IMR-90 (cell line): ENCODE measurements around the gene SLC25A28.

Source experiments
- BHLHE40 ChIP-seq: fragments of 150-350 bp; IDR thresholded peaks from 2 replicates; pipeline ENCODE4 v1.6.1; 2016; ENCODE audit warnings: mild to moderate bottlenecking, low read depth, low read length
- CEBPB ChIP-seq: IDR thresholded peaks from 2 replicates; pipeline ENCODE4 v1.6.1; 2012; ENCODE audit warnings: low read depth, low read length, improper control_type of control experiment
- CTCF ChIP-seq: conservative IDR thresholded peaks from 2 replicates; pipeline ENCODE4 v1.5.1; 2012; ENCODE audit warnings: mild to moderate bottlenecking, low read depth, low read length, improper control_type of control experiment
- MAZ ChIP-seq: IDR thresholded peaks from 2 replicates; pipeline ENCODE4 v1.6.1; 2012; ENCODE audit warnings: low read depth, mild to moderate bottlenecking, low read length, improper control_type of control experiment, moderate library complexity, borderline replicate concordance
- MXI1 ChIP-seq: IDR thresholded peaks from 2 replicates; pipeline ENCODE4 v1.6.1; 2012; ENCODE audit warnings: low read depth, mild to moderate bottlenecking, low read length, moderate library complexity, borderline replicate concordance
- NFE2L2 ChIP-seq: fragments of 150-350 bp; IDR thresholded peaks from 2 replicates; pipeline ENCODE4 v1.6.1; 2016; ENCODE audit warnings: low read depth, mild to moderate bottlenecking, low read length
- POLR2A ChIP-seq: IDR thresholded peaks from 2 replicates; pipeline ENCODE4 v1.6.1; 2012; ENCODE audit warnings: mild to moderate bottlenecking, low read depth, low read length
- RAD21 ChIP-seq: IDR thresholded peaks from 2 replicates; pipeline ENCODE4 v1.6.1; 2012; ENCODE audit warnings: low read length, improper control_type of control experiment
- RCOR1 ChIP-seq: IDR thresholded peaks from 2 replicates; pipeline ENCODE4 v1.6.1; 2012; ENCODE audit warnings: mild to moderate bottlenecking, low read length, improper control_type of control experiment; ENCODE audit not compliant: insufficient replicate concordance
- SMC3 ChIP-seq: fragments of 150-350 bp; IDR thresholded peaks from 2 replicates; pipeline ENCODE4 v1.6.1; 2016; ENCODE audit warnings: low read depth, mild to moderate bottlenecking, antibody characterized with exemption, low read length, moderate library complexity
- TF ChIP-seq, protein P1 (sequence below): fragments of 150-350 bp; IDR thresholded peaks from 2 replicates; pipeline ENCODE4 v1.6.1; 2017; ENCODE audit warnings: mild to moderate bottlenecking, antibody characterized with exemption, low read length, low read depth

GRCh38 chr10:99569961-99570360, 50.3 kb downstream of the SLC25A28 start:
- no peak for TF ChIP-seq CTCF
- no peak for TF ChIP-seq RAD21
- TF ChIP-seq BHLHE40: no peak
- TF ChIP-seq POLR2A: no peak
- no peak for TF ChIP-seq SMC3
- TF ChIP-seq CEBPB: no peak
- no peak for TF ChIP-seq RCOR1
- TF ChIP-seq NFE2L2: no peak
- no peak for TF ChIP-seq MXI1
- TF ChIP-seq, protein P1, sequence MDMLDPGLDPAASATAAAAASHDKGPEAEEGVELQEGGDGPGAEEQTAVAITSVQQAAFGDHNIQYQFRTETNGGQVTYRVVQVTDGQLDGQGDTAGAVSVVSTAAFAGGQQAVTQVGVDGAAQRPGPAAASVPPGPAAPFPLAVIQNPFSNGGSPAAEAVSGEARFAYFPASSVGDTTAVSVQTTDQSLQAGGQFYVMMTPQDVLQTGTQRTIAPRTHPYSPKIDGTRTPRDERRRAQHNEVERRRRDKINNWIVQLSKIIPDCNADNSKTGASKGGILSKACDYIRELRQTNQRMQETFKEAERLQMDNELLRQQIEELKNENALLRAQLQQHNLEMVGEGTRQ: no peak
- TF ChIP-seq MAZ: no peak
